Stimulated activated naive CD8-positive, alpha-beta T cell treated with anti-CD3 and anti-CD28 coated beads, Interleukin-15, amount 100 ng/mL, for 72 hours (primary cell): Measurements from ENCODE around the gene SCRN1.
"Not testable (repeated sequence)": the region's sequence is repeated elsewhere in the genome, so short reads cannot be mapped to it uniquely, and the experiment has no call there.

ENCODE experiments used
- ATAC-seq: fragments of 150-1000 bp; cut with Tn5 transposase; 2 replicates; pipeline ENCODE4 v1.10.0; 2021; ENCODE audit warnings: mild to moderate bottlenecking, moderate library complexity
- DNase-seq, 2 donors: peaks; one replicate each; pipeline ENCODE4 v3.0.0; 2021 to 2022
- H3K27ac Mint-ChIP-seq, 2 donors: one replicate each; pipeline ENCODE4 v1.8.0; 2022; ENCODE audit warnings: mild to moderate bottlenecking in 2 of 2, mixed read lengths in 2 of 2, moderate library complexity in 2 of 2
- H3K27me3 Mint-ChIP-seq: one replicate; pipeline ENCODE4 v1.8.0; 2022; ENCODE audit warnings: mixed read lengths
- H3K4me1 Mint-ChIP-seq: one replicate; pipeline ENCODE4 v1.8.0; 2022; ENCODE audit warnings: mild to moderate bottlenecking, mixed read lengths
- H3K4me3 Mint-ChIP-seq, 2 donors: one replicate each; pipeline ENCODE4 v1.8.0; 2022; ENCODE audit warnings: mild to moderate bottlenecking in 2 of 2, mixed read lengths in 2 of 2, moderate library complexity in 1 of 2
- H3K9me3 Mint-ChIP-seq, 2 donors: one replicate each; pipeline ENCODE4 v1.8.0; 2022; ENCODE audit warnings: mixed read lengths in 2 of 2

The SCRN1 gene

DNA sequence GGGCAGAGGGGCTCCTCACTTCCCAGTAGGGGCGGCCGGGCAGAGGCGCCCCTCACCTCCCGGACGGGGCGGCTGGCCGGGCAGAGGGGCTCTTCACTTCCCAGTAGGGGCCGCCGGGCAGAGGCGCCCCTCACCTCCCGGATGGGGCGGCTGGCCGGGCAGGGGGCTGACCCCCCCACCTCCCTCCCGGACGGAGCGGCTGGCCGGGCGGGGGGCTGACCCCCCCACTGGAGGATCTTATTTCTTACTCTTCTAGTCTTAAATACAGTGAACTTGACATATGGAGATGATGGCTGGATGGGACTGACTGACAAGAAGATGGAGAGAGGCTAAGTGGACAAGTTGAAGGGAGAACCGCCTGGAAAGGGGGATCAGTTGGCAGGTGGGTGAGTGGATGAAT, 28.0 kb downstream of the SCRN1 start:
- H3K4me1 Mint-ChIP-seq = peaks cover 10% of the 10 kb centered on the region
- not testable (repeated sequence) for DNase-seq, H3K27ac Mint-ChIP-seq, H3K9me3 Mint-ChIP-seq, H3K27me3 Mint-ChIP-seq, H3K4me3 Mint-ChIP-seq, ATAC-seq

DNA sequence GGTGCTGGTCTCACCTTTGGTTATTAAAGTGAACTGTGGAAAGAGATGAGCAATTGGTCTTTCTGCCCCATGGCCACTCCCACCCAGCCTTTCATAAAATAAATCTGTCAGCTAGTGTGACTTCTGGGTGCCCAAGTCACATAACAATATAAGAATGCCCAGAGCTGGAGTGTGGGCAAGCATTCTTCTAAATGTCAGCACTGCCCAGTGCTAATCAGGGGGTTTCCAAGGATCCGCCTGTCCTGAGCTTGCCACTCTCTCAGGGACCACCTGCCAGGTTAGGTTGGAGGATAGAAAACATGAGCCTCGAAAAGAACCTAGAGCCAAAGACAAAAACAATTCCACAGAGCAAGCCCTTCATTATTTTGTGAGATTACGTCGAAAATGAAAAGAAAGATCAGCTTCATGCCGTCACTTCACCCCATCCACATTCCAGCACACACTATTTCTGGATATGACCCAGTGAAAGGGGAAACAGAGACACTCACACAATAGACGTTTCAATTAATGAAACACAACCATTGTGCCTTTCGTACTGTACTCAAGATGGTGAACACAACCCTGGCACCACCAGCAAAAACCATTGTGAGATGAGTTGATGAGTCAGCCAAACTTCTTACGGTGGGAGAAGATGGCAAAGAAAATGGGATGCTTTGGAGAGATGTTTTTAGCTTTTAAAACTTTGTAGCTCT, 30.8 kb downstream of the SCRN1 start:
- no peak for DNase-seq
- peaks cover 26% of the 10 kb centered on the region for H3K4me1 Mint-ChIP-seq
- no peak overlapping the region for H3K4me3 Mint-ChIP-seq
- H3K27ac Mint-ChIP-seq = no peak overlapping the region
- no peaks in the 10 kb centered on the region for H3K27me3 Mint-ChIP-seq
- ATAC-seq = no peak
- no peaks in the 10 kb centered on the region for H3K9me3 Mint-ChIP-seq

DNA sequence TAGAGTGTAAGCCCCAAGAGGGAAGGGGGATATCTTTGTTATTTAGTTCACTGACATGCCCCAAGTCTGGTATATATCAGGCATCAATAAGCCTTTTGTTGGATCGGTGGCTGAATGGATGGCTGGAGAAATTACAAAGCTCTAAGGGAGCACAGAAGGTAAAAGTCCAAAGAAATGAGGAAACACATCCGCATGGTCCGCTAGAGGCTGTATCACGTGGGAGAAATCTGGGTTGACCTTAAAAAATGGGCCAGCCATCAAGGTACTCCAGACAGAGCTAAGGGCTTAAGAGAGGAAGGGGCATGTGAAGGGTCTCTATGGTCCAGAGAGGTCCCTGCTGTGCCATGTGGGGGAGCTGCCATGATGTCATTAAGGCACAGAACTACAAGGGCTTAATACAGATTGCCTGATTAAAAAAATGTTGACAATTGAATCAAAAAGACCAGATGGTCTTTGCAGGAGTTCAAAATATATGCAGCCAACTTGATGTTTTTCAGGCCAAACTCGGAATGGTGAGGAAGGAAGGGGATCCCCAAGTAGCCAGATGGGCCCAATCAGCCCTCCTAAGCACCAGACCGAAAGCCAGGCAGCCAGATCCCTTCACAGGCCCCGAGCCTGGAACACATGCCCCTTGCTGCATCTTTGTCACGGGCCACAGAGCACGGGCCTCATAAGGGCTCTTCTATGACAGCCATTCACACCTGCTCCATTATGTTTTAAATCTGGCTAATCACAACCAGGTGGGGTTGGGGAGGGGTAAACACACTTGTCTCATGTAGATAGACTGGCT, 31.9 kb downstream of the SCRN1 start:
- no peak for DNase-seq
- Mint-ChIP-seq H3K4me3 (no peak overlapping the region), H3K4me1 (peaks cover 32% of the 10 kb centered on the region), H3K27me3 (no peaks in the 10 kb centered on the region), H3K27ac (peak overlapping the region; percentile 38 to 74), H3K9me3 (no peaks in the 10 kb centered on the region)
- ATAC-seq = no peak

DNA sequence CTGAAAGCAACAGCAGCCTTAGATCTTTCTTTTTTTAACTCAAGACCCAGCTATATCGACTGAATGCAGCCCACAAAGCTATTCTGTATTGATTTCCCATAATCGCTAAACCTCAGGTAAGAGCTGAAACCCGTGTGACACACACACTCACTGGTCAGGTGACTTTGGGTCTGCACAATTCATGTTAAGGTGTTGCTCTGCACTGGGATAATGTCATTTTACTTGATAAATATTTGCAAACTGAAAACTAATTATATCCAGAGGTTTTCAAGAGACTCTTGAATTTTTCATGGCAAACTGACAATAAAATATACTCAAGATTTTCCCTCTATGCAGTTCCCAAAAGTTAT, 33.1 kb downstream of the SCRN1 start:
- DNase-seq = no peak
- peaks cover 32% of the 10 kb centered on the region for H3K4me1 Mint-ChIP-seq
- peak; percentile 35 for ATAC-seq
- H3K27me3 Mint-ChIP-seq = no peaks in the 10 kb centered on the region
- H3K4me3 Mint-ChIP-seq = peak overlapping the region; percentile 16 to 48
- peak overlapping the region in 1 of 2 donors; percentile 17 for H3K27ac Mint-ChIP-seq
- H3K9me3 Mint-ChIP-seq = peaks cover 0 to under 1% of the 10 kb centered on the region in 2 donors

DNA sequence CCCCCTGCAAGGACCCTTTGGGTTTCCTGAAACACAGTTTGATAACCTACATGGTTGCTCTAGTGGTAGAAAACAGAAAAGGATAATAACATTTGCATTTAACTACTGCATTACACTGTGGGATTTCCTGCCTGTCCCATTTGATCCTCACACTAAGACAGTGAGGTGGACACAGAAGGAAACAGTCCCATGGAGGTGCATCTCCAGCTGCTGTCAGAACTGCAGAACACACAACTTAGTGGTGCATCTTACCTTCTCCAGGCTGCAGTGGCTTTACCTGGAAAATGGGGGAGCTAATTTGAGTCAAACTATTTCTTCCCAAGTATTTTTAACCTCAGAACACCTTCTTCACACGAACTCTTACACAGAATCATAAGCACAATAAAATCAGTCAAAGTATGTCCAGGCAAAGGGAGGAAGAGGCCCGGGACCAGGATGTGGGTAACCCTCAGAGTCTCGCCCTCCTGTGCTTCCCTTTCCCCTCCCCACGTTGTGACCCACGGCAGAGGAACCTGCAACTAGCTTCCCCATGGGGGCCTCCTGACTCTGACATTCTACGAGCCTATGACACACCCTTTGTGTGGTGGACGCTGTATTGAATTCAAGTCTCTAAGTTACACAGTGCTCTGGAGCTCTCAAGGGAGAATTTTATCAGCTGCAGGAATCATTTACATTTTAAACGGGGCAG, 33.7 kb downstream of the SCRN1 start:
- peak overlapping the region; percentile 17 to 83 for H3K27ac Mint-ChIP-seq
- H3K27me3 Mint-ChIP-seq = no peaks in the 10 kb centered on the region
- DNase-seq = peak in 1 of 2 donors; percentile 48
- peaks cover 32% of the 10 kb centered on the region for H3K4me1 Mint-ChIP-seq
- peak overlapping the region; percentile 16 to 48 for H3K4me3 Mint-ChIP-seq
- peaks cover 0 to 6% of the 10 kb centered on the region in 2 donors for H3K9me3 Mint-ChIP-seq
- ATAC-seq = peak; percentile 98

DNA sequence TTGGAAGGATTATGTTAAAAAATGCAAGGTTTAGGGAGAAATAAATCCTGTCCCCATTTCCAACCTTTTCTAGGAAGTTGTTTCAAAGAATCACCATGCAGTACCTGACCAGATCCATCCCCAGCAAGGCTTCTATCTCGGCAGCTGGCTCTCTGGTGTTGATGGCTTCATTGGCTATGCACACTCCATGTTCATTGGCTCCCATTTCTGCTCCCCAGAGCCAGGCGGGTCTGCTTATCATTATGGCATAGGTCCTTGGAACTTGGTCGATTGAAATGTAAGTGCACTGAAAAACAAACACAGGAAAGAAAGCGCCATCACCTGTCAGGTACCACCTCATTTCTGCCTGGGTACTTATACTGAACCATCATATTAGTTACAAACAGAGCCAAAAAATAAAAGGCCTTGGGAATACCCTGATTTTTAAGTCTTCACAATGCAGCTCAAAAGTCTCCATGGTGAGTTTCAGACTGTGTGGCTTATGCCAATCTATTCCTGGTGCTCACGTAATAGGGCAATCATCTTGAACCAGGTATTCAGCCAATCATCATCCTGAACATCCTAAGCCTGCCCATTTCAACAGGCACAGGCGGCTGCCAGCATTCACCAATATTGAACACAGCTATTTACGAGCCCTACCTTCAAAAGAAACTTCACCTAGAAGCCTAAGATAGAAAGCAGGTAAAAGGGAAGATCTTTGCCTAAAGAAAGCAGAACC, 34.4 kb downstream of the SCRN1 start:
- DNase-seq (no peak), ATAC-seq (no peak)
- Mint-ChIP-seq H3K4me3 (no peak overlapping the region), H3K27ac (no peak overlapping the region), H3K4me1 (peaks cover 32% of the 10 kb centered on the region), H3K9me3 (peaks cover 0 to 10% of the 10 kb centered on the region in 2 donors), H3K27me3 (no peaks in the 10 kb centered on the region)

DNA sequence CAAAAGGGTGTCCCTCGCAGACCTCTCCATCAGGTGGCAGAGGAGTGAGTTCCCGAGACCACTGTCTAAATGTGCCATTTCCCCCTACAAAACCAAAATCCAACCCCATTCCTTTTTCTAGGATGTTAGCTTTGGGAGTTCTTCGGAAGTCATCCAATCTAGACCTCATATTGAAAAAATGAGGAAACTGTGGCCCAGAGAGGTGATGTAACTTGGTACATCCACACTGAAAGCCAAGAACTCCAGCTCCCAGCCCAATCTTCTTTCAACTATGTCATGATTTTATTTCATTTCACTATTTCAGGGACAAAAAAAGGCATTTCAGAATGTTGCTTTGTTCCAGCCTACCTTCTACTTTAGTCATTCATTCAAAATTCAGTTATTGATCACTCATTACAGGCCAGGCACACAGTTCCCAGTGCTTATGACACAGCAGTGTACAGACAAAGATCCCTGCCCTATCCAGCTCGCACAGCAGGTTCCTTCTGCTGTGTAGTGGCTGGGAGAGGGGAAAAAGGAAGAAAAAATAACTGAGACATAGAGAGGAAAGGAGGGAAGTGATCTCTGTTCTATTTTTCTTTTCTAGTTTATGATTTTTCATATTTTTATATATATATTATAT, 35.8 kb downstream of the SCRN1 start:
- ATAC-seq (no peak), DNase-seq (no peak)
- H3K4me3 Mint-ChIP-seq = no peak overlapping the region
- peaks cover 32% of the 10 kb centered on the region for H3K4me1 Mint-ChIP-seq
- H3K27ac Mint-ChIP-seq = no peak overlapping the region
- peaks cover 0 to 10% of the 10 kb centered on the region in 2 donors for H3K9me3 Mint-ChIP-seq
- H3K27me3 Mint-ChIP-seq = no peaks in the 10 kb centered on the region

DNA sequence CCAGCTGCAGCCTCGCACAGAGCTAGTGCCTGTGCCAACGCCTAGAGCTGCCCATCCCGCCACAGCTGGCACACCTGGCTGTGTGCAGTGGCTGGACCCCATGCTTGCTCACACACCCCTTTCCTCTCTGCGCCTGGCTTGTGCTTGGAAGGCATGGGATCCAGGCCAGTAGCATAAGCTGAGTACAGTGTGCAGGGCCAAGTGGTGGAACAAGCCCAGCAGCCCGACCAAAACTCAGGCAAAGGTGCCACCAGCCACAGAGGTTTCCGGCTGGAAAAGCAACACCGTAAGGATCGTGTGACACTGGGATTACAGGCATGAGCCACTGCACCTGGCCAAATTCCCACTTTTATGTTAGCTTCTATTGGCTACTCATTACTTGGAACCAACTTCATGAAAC, 38.4 kb downstream of the SCRN1 start:
- Mint-ChIP-seq H3K27me3 (no peaks in the 10 kb centered on the region), H3K4me1 (peaks cover 18% of the 10 kb centered on the region), H3K9me3 (peaks cover 0 to 10% of the 10 kb centered on the region in 2 donors), H3K27ac (no peak overlapping the region), H3K4me3 (no peak overlapping the region)
- no peak for ATAC-seq
- DNase-seq = no peak

DNA sequence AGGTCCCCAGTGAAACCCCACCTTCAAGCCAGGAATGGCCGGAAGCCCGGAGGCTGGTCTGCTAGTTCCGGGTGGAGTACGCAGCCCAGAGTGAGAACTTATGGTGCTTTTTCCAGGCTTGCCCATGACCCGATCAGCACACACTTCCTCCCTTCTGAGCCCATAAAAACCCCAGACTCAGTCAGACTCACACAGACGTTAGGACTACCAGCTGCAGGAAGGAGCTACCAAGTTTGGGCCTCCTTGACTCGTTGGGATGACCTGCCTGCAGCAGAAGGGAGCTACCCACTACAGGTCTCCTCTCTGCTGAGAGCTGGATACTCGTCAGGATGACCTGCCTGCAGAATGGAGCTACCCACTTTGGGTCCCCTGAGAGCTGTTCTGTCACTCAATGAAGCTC, 39.1 kb downstream of the SCRN1 start:
- ATAC-seq = no peak
- no peaks in the 10 kb centered on the region for H3K27me3 Mint-ChIP-seq
- DNase-seq = no peak
- H3K9me3 Mint-ChIP-seq = peaks cover 0 to 10% of the 10 kb centered on the region in 2 donors
- no peak overlapping the region for H3K4me3 Mint-ChIP-seq
- H3K27ac Mint-ChIP-seq = no peak overlapping the region
- H3K4me1 Mint-ChIP-seq = peaks cover 11% of the 10 kb centered on the region

DNA sequence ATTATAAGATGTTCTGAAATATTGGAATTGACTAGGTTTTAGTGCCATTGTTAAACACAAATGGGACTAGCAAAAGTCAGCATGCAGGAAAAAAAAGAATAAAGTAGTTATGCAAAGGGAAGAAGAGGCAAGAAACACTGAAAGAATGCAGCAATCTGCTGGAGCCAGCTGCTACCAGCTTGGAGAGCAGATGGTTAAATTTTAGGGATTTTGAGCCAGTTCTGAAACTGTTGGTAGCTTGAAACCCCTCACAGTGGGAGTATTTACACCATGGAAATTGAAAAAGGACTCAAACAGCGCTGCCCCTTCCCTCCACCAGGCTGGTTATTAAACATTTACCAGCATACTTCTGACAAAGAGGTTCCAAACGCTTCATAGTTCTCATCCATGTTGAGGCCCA, 41.0 kb downstream of the SCRN1 start:
- DNase-seq (no peak), ATAC-seq (no peak)
- Mint-ChIP-seq H3K4me3 (no peak overlapping the region), H3K9me3 (peaks cover 0 to 10% of the 10 kb centered on the region in 2 donors), H3K4me1 (peaks cover 6% of the 10 kb centered on the region), H3K27me3 (no peaks in the 10 kb centered on the region), H3K27ac (no peak overlapping the region)

DNA sequence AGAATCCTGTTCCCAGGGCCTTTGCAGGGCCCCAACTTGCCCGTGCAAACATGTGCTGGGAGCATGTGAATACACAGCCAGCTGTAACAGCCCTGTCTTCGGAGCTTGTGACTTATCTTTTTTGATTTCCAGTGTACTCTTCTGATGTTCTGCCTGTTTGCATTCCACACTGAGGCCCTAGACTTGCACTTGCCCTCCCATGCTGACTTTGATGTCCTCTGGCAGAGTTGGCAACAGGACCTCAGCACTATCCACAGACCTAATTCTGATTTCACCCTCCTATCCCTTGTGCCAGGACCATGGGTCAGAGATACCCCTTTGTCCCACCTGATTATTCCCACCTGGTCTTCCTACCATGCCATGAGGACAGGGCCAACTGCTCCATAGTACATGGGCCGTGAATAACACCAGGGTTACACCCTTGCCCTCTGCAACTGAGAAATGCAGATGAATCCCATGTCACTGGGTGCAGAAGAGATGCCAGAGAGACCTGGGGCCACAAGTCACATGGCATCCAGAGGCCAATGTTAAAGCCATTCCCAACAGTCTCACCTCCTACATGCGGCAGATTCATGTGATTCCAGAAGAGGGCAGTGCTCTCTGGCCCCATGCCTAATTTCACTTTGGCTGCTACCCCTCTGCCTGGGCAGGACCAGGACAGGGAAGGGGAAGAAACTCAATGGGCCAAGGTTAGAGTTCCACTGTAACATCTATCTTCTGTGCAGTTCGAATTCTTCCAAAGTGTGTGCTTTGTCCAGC, 43.0 kb downstream of the SCRN1 start:
- H3K27me3 Mint-ChIP-seq = no peaks in the 10 kb centered on the region

DNA sequence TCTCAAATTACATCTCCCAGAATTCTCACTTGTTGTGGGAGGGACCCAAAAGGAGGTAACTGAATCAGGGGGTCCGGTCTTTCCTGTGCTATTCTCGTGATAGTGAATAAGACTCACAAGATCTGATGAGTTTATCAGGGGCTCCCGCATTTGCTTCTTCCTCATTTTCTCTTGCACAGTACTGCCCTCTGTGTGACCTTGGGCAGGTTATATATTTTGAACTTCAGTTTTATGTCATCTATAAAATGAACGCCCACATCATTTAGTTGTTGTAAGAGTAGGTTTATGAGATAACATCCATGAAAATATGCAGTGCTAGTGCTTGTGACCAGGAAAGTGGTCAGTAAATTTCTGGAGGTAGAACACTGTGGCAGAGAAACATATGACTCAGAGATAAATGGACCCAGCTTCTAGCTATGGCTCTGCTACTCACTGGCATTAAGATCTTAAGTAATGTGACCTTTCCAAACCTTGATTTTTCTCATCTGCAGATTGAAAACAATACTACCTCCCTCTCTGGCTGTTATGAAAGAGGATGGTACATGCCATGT, 44.3 kb downstream of the SCRN1 start:
- DNase-seq (no peak), ATAC-seq (no peak)
- H3K4me1 Mint-ChIP-seq = no peaks in the 10 kb centered on the region
- H3K4me3 Mint-ChIP-seq = no peak overlapping the region
- H3K27me3 Mint-ChIP-seq = no peaks in the 10 kb centered on the region
- H3K27ac Mint-ChIP-seq = peak overlapping the region; percentile 7 to 46
- no peaks in the 10 kb centered on the region for H3K9me3 Mint-ChIP-seq

More for the DNA sequence above, 43.0 kb downstream of the SCRN1 start:
- ATAC-seq = peak; percentile 43
- Mint-ChIP-seq H3K9me3 (peaks cover 0 to 10% of the 10 kb centered on the region in 2 donors), H3K4me1 (no peaks in the 10 kb centered on the region), H3K27ac (no peak overlapping the region), H3K4me3 (no peak overlapping the region)
- DNase-seq = no peak

DNA sequence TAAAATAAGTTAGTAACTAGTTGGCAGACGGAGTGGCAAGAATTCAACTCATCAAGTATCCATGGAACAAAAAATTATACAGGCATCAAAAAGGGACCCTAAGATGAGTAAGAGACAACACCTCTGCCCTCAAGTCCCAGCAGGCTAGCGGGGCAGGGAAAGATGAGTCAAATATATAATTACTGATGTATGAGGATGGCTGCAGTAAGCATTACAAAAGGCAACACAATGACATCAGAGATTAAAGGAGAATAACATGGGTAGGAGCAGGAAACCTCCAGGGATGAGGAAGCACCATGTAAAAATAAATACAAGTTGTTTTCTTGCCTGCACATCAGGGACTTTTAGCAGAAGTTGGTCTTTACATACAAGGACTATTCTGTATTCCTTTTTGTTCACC, 49.4 kb downstream of the SCRN1 start:
- DNase-seq (no peak), ATAC-seq (no peak)
- no peak overlapping the region for H3K4me3 Mint-ChIP-seq
- H3K9me3 Mint-ChIP-seq = no peaks in the 10 kb centered on the region
- H3K4me1 Mint-ChIP-seq = no peaks in the 10 kb centered on the region
- no peaks in the 10 kb centered on the region for H3K27me3 Mint-ChIP-seq
- H3K27ac Mint-ChIP-seq = no peak overlapping the region

DNA sequence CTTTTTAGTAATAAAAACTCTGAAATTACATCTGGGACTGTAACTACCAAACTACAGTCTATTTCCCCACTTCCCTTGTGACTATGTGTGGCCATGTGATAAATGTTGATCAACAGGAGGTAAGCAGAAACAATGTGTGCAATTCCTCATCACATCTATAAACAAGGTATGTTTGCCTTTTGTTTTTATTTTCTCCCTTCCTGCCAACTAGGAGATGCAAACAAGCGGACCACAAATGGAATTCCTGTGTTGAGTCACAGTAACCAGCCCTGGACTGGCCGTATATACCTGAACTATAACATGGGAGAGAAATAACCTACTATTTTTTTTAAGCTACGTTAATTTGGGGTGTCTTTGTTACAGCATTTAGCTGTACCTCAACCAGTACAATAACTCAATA, 52.5 kb downstream of the SCRN1 start:
- H3K27ac Mint-ChIP-seq = no peak overlapping the region
- no peaks in the 10 kb centered on the region for H3K4me1 Mint-ChIP-seq
- H3K9me3 Mint-ChIP-seq = no peaks in the 10 kb centered on the region
- H3K4me3 Mint-ChIP-seq = no peak overlapping the region
- ATAC-seq = no peak
- no peak for DNase-seq
- H3K27me3 Mint-ChIP-seq = no peaks in the 10 kb centered on the region
